ENCODE results near the gene CCDC87.

DNA sequence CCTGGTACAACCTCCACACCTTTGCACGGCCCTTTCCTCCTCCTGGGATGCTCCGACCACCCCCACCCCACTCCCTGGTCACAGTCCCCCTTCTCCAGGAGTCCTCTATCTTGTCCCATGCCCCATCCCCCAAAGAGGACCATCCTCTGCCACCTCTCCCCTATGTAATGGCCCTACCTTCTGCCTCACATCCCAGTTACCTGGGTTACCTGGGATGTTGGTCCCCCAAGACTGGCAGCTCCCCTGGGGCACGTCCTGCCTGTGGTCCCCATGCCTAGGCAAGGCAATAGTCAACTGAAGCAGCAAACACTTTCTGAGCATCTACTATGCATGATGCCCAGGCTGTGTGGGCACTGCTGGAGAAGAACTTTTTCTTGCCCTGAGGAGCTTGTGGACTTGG, 37.4 kb downstream of the CCDC87 start:
- TF ChIP-seq, protein P1, sequence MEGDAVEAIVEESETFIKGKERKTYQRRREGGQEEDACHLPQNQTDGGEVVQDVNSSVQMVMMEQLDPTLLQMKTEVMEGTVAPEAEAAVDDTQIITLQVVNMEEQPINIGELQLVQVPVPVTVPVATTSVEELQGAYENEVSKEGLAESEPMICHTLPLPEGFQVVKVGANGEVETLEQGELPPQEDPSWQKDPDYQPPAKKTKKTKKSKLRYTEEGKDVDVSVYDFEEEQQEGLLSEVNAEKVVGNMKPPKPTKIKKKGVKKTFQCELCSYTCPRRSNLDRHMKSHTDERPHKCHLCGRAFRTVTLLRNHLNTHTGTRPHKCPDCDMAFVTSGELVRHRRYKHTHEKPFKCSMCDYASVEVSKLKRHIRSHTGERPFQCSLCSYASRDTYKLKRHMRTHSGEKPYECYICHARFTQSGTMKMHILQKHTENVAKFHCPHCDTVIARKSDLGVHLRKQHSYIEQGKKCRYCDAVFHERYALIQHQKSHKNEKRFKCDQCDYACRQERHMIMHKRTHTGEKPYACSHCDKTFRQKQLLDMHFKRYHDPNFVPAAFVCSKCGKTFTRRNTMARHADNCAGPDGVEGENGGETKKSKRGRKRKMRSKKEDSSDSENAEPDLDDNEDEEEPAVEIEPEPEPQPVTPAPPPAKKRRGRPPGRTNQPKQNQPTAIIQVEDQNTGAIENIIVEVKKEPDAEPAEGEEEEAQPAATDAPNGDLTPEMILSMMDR (IDR thresholded peaks at IDR 0.05; ENCODE audit: low read depth, low read length) = no peak
- TF ChIP-seq EZH2phosphoT487 (IDR thresholded peaks at IDR 0.05; ENCODE audit: low read depth) = no peak

Measured in OCI-LY3 (cell line).